Astrocyte of the cerebellum (primary cell): ENCODE results near the gene TAS2R41.

Experiments
- DNase-seq: peaks from one replicate; pipeline ENCODE4 v3.0.0-alpha.2; 2011; ENCODE audit warnings: low read depth
- H3K4me3 ChIP-seq: 2 replicates; pipeline ENCODE4 v1.5.1; 2011; ENCODE audit warnings: mild to moderate bottlenecking, low read depth, low read length, moderate library complexity
- in situ Hi-C: cut with HindIII; loops from 2 replicates; pipeline ENCODE4 v1.10.0; 2017; ENCODE audit warnings: low sequenced_read_pairs
- TF ChIP-seq, protein P1 (sequence below): IDR thresholded peaks from 2 replicates; pipeline ENCODE4 v1.5.1; 2012; ENCODE audit warnings: low read length, low read depth, moderate library complexity, mild to moderate bottlenecking; ENCODE audit errors: missing control alignments

TAS2R41 gene

DNA sequence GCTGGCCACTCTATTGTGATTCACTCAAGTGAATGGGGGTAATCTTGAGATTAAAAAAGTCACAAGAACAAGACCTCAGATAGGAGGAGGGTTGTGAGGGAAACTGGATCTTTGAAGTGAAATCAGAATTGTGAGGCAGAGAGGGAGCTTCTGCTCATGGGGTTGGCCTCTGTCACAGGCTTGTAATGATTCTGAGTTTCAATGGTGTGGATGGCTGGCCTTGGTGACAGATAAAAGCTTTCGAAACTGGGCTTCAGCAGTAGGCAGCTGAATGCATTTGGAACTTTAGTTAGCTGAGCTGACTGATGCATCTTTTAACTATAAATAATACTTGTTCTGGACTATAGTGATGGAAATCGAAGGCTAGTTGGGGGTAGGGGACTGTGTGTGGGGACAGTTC is 22.2 kb upstream of the TAS2R41 start:
- in situ Hi-C loops = no loop called here
- TF ChIP-seq, protein P1, sequence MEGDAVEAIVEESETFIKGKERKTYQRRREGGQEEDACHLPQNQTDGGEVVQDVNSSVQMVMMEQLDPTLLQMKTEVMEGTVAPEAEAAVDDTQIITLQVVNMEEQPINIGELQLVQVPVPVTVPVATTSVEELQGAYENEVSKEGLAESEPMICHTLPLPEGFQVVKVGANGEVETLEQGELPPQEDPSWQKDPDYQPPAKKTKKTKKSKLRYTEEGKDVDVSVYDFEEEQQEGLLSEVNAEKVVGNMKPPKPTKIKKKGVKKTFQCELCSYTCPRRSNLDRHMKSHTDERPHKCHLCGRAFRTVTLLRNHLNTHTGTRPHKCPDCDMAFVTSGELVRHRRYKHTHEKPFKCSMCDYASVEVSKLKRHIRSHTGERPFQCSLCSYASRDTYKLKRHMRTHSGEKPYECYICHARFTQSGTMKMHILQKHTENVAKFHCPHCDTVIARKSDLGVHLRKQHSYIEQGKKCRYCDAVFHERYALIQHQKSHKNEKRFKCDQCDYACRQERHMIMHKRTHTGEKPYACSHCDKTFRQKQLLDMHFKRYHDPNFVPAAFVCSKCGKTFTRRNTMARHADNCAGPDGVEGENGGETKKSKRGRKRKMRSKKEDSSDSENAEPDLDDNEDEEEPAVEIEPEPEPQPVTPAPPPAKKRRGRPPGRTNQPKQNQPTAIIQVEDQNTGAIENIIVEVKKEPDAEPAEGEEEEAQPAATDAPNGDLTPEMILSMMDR = no peak

DNA sequence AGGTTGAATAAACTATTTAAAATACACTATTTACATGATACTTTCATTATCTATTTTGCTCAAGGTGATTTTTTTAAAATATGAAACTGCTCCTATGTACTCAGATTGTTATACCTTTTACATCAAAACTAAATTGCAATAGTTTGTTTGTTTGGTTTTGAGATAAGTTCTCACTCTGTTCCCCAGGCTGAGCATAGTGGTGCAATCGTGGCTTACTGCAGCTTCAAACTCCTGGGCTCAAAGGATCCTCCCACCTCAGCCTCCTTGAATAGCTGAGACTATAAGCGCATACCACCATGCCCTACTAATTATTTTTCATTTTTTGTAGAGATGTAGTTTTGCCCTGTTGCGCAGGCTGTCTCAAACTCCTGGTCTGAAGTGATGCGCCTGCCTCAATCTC is 21.7 kb upstream of the TAS2R41 start:
- no peak overlapping the region for H3K4me3 ChIP-seq
- TF ChIP-seq, protein P1 = no peak
- DNase-seq = no peak
- in situ Hi-C loops = no loop called here

More for the DNA sequence above, 22.2 kb upstream of the TAS2R41 start:
- DNase-seq = no peak
- H3K4me3 ChIP-seq = no peak overlapping the region

DNA sequence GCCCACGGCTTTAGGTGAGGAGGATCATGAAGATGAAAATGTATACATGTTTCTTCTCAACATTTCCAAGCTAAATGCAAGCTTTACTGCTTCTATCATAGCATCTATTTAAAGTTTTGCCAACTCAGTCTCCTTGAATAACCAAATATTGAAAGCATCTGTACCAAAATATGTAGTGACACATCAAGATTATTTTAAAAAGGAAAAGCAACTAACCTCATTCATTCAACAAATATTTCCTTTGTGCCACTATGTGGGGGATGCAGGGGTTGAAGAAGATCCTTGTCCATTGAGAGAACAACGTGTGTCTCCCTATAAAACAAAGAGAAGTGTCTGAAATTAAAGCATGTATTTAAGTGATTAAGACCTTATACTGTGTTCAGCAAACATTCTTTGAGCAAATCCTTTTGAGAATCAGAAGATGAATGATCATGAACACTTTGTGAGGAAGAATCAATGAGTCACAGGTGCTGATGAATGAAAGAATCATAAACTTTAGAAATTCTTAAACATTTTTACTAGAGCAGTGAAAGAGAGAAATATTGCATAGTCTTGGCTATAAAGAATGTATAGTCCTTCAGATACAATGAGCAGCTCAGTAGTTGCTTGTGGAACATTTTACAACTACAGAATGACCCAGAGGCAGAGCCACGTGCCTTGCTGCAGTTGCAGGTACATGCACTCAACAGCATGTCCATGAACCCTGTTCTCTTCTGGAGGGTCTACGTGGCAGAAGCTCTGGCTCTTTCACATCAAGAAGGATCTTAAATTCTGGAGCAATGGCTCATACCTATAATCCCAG is 20.5 kb upstream of the TAS2R41 start:
- DNase-seq = no peak
- no peak overlapping the region for H3K4me3 ChIP-seq
- TF ChIP-seq, protein P1 = no peak
- in situ Hi-C loops = no loop called here

DNA sequence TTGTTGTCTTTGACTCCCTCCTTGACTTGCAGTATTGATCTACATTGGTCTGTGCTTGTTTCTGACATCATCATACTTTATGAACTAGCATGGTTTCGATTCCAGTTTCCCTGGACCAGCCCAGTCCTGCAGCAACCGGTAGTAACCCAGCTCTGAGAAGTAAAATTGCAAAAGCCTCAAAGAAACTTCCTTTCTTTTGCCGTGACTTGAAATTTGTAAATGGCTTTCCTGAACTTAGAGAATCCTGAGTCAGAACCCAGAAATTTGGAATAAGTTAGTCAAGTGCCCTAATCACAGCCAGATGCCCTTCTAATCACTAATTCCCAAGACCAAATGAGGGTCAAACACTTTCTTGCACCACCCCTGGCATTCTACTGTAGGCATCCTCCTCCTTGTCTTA is 19.4 kb upstream of the TAS2R41 start:
- in situ Hi-C loops = no loop called here
- TF ChIP-seq, protein P1 = no peak
- H3K4me3 ChIP-seq = no peak overlapping the region
- no peak for DNase-seq

DNA sequence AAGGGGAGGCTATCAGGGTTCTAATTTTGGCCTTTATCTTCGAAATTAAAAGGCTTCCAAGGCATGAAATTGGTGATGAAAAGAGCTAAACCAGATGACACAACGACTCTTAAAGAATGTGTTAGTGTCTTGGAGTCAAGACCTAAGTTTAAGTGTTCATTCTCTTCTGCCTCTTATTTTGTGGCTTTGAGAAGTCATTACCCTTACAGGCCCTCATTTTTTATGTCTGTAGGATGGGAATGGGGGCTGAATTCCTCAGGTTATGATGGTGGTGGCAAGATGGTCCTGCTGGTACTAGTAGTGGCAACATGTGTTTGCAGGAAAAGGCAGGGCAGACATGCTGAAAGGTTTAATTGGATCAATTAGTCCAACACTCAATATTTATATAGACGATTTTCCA is 19.0 kb upstream of the TAS2R41 start:
- in situ Hi-C loops = no loop called here
- DNase-seq = no peak

DNA sequence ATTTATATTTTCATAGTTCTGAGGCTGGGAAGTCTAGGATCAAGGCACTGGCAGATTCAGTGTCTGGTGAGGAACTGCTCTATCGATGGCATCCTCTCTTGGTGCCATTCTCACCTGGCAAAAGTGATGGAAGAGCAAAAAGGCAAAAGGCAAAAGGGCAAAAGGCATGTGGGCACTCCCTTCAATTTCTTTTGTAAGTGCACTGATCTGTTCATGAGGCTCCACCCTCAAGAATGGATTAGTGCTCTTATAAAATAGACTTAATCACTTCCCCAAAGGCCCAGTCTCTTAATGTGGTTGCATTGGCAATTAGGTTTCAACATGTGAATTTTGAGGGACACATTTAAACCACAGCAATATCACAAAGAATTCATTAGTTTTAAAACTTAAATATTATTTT is 18.3 kb upstream of the TAS2R41 start:
- DNase-seq = no peak
- TF ChIP-seq, protein P1 = no peak
- H3K4me3 ChIP-seq = no peak overlapping the region
- in situ Hi-C loops = no loop called here

More for the DNA sequence above, 19.0 kb upstream of the TAS2R41 start:
- TF ChIP-seq, protein P1 = no peak
- H3K4me3 ChIP-seq = no peak overlapping the region
